SK-N-SH (cell line): ENCODE data around the gene DENND1A.

Source experiments
- SIN3A ChIP-seq: IDR thresholded peaks from 2 replicates; pipeline ENCODE4 v1.6.1; 2012; ENCODE audit warnings: low read depth, mild to moderate bottlenecking, low read length, moderate library complexity, borderline replicate concordance
- SMC3 ChIP-seq: IDR thresholded peaks from 2 replicates; pipeline ENCODE4 v1.6.1; 2012; ENCODE audit warnings: low read depth, low read length, improper control_type of control experiment
- YY1 ChIP-seq: IDR thresholded peaks from 2 replicates; pipeline ENCODE4 v1.4.0; 2012; ENCODE audit warnings: low read depth, mild to moderate bottlenecking
- TF ChIP-seq, protein P1 (sequence below): fragments of 200-600 bp; sonication (generic); IDR thresholded peaks from 2 replicates; pipeline ENCODE4 v1.6.1; 2017; ENCODE audit warnings: antibody characterized with exemption, mild to moderate bottlenecking, moderate library complexity
- TF ChIP-seq, protein P2 (sequence below): IDR thresholded peaks from 2 replicates; pipeline ENCODE4 v1.6.1; 2012; ENCODE audit warnings: mild to moderate bottlenecking, low read depth, low read length, moderate library complexity
- TF ChIP-seq, protein P3 (sequence below): IDR thresholded peaks from 2 replicates; pipeline ENCODE4 v1.4.0; 2012; ENCODE audit warnings: low read depth
- TF ChIP-seq, protein P4 (sequence below): IDR thresholded peaks from 2 replicates; pipeline ENCODE4 v1.4.0; 2012; ENCODE audit warnings: low read depth, borderline replicate concordance

DNA sequence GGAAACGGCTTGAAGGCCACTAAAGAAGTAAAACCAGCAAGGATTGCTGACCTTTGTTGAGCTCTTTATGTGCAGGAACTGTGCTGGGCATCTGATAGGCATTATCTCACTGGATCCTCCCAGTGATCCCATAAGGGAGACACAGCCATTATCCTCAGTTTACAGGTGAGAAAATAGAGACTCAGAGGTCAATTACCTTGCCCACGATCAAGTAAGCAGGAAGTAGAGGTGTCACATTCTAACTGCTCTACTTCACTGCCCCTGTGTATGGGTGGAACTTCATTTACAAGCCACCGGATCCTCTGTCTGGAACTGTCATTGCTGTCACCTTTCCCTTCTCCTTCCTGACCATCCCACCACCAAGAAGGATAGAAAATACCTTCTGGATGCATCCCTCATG is 325.1 kb downstream of the DENND1A start:
- TF ChIP-seq, protein P1, sequence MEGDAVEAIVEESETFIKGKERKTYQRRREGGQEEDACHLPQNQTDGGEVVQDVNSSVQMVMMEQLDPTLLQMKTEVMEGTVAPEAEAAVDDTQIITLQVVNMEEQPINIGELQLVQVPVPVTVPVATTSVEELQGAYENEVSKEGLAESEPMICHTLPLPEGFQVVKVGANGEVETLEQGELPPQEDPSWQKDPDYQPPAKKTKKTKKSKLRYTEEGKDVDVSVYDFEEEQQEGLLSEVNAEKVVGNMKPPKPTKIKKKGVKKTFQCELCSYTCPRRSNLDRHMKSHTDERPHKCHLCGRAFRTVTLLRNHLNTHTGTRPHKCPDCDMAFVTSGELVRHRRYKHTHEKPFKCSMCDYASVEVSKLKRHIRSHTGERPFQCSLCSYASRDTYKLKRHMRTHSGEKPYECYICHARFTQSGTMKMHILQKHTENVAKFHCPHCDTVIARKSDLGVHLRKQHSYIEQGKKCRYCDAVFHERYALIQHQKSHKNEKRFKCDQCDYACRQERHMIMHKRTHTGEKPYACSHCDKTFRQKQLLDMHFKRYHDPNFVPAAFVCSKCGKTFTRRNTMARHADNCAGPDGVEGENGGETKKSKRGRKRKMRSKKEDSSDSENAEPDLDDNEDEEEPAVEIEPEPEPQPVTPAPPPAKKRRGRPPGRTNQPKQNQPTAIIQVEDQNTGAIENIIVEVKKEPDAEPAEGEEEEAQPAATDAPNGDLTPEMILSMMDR: no peak
- TF ChIP-seq YY1 (no peak), SMC3 (no peak), SIN3A (no peak)
- TF ChIP-seq, protein P2, sequence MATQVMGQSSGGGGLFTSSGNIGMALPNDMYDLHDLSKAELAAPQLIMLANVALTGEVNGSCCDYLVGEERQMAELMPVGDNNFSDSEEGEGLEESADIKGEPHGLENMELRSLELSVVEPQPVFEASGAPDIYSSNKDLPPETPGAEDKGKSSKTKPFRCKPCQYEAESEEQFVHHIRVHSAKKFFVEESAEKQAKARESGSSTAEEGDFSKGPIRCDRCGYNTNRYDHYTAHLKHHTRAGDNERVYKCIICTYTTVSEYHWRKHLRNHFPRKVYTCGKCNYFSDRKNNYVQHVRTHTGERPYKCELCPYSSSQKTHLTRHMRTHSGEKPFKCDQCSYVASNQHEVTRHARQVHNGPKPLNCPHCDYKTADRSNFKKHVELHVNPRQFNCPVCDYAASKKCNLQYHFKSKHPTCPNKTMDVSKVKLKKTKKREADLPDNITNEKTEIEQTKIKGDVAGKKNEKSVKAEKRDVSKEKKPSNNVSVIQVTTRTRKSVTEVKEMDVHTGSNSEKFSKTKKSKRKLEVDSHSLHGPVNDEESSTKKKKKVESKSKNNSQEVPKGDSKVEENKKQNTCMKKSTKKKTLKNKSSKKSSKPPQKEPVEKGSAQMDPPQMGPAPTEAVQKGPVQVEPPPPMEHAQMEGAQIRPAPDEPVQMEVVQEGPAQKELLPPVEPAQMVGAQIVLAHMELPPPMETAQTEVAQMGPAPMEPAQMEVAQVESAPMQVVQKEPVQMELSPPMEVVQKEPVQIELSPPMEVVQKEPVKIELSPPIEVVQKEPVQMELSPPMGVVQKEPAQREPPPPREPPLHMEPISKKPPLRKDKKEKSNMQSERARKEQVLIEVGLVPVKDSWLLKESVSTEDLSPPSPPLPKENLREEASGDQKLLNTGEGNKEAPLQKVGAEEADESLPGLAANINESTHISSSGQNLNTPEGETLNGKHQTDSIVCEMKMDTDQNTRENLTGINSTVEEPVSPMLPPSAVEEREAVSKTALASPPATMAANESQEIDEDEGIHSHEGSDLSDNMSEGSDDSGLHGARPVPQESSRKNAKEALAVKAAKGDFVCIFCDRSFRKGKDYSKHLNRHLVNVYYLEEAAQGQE: no peak
- TF ChIP-seq, protein P3, sequence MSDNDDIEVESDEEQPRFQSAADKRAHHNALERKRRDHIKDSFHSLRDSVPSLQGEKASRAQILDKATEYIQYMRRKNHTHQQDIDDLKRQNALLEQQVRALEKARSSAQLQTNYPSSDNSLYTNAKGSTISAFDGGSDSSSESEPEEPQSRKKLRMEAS: no peak
- TF ChIP-seq, protein P4, sequence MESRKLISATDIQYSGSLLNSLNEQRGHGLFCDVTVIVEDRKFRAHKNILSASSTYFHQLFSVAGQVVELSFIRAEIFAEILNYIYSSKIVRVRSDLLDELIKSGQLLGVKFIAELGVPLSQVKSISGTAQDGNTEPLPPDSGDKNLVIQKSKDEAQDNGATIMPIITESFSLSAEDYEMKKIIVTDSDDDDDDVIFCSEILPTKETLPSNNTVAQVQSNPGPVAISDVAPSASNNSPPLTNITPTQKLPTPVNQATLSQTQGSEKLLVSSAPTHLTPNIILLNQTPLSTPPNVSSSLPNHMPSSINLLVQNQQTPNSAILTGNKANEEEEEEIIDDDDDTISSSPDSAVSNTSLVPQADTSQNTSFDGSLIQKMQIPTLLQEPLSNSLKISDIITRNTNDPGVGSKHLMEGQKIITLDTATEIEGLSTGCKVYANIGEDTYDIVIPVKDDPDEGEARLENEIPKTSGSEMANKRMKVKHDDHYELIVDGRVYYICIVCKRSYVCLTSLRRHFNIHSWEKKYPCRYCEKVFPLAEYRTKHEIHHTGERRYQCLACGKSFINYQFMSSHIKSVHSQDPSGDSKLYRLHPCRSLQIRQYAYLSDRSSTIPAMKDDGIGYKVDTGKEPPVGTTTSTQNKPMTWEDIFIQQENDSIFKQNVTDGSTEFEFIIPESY: no peak
